Endodermal cell (in vitro differentiated cells): Measurements from ENCODE around the gene CCL2. TPM values are rescaled to one million over a fixed set of nuclear protein-coding genes. Genes with fewer than 3 reads are reported as not detected.
A peak's percentile ranks its signal among the peaks of the same experiment; 100 is the strongest.

ENCODE experiments used
- DNase-seq: peaks from one replicate; pipeline ENCODE4 v3.0.0-alpha.2; 2017
- H3K27ac ChIP-seq: 2 replicates; pipeline ENCODE4 v1.5.1; 2013; ENCODE audit warnings: mild to moderate bottlenecking, low read depth, low read length, moderate library complexity
- H3K27me3 ChIP-seq: 2 replicates; pipeline ENCODE4 v1.6.1; 2013; ENCODE audit warnings: mild to moderate bottlenecking, low read length, moderate library complexity; ENCODE audit not compliant: insufficient read depth, control insufficient read depth, poor library complexity, severe bottlenecking
- H3K36me3 ChIP-seq: 2 replicates; pipeline ENCODE4 v1.7.0; 2013; ENCODE audit warnings: mild to moderate bottlenecking, low read length, moderate library complexity; ENCODE audit not compliant: control insufficient read depth, insufficient read depth
- H3K4me1 ChIP-seq: one replicate; pipeline ENCODE4 v1.7.0; 2013; ENCODE audit warnings: low read length; ENCODE audit not compliant: control insufficient read depth, insufficient read depth
- H3K4me3 ChIP-seq: 2 replicates; pipeline ENCODE4 v1.5.1; 2013; ENCODE audit warnings: mild to moderate bottlenecking, low read length, moderate library complexity
- H3K9ac ChIP-seq: 2 replicates; pipeline ENCODE4 v1.6.1; 2013; ENCODE audit warnings: mild to moderate bottlenecking, low read length, moderate library complexity; ENCODE audit not compliant: poor library complexity, severe bottlenecking; ENCODE audit errors: extremely low read depth
- H3K9me3 ChIP-seq: 2 replicates; pipeline ENCODE4 v1.6.1; 2013; ENCODE audit warnings: mild to moderate bottlenecking, low read length, moderate library complexity; ENCODE audit not compliant: control insufficient read depth
- H3K27ac Mint-ChIP-seq: 2 replicates; pipeline ENCODE4 v1.8.0; 2020; ENCODE audit warnings: mixed read lengths
- H3K27me3 Mint-ChIP-seq: 2 replicates; pipeline ENCODE4 v1.8.0; 2021; ENCODE audit warnings: mild to moderate bottlenecking, mixed read lengths; ENCODE audit not compliant: insufficient read depth
- H3K36me3 Mint-ChIP-seq: 2 replicates; pipeline ENCODE4 v1.8.0; 2020; ENCODE audit warnings: low read depth, mixed read lengths
- H3K4me1 Mint-ChIP-seq: 2 replicates; pipeline ENCODE4 v1.8.0; 2020; ENCODE audit warnings: mixed read lengths
- H3K4me3 Mint-ChIP-seq: 2 replicates; pipeline ENCODE4 v1.8.0; 2020; ENCODE audit warnings: mild to moderate bottlenecking, moderate library complexity, mixed read lengths
- H3K9me3 Mint-ChIP-seq: 2 replicates; pipeline ENCODE4 v1.8.0; 2020; ENCODE audit warnings: mild to moderate bottlenecking, mixed read lengths
- CTCF ChIP-seq: fragments of 200-600 bp; sonication (generic); conservative IDR thresholded peaks from 2 replicates; pipeline ENCODE4 v1.5.0; 2021; ENCODE audit warnings: antibody characterized with exemption, mild to moderate bottlenecking
- WGBS, 2 experiments: methylation state at CpG; one replicate each; pipeline versions ENCODE4 v1.1.5 to v1.1.7; 2013; ENCODE audit warnings: missing lambda C conversion rate in 2 of 2, mixed read lengths in 1 of 2; ENCODE audit not compliant: insufficient coverage in 1 of 2, insufficient read length in 1 of 2; 5-methylcytosine and 5-hydroxymethylcytosine counted together
- total RNA-seq, 2 donors: library from RNA; stranded (reverse); fragmentation: NEBNext Ultra II Directional in 1 of 2; extraction: Animal tissue kit (Norgen Biotek cat#: 25700) in 1 of 2; gene quantifications; 2 replicates in 1 of 2; 3 replicates in 1 of 2; pipeline ENCODE4 v1.2.1, GENCODE V29; 2021

Gene CCL2
- total RNA-seq, 2 donors from 2014 or later = 23.8 to 61.4 TPM

- Mint-ChIP-seq H3K4me3 (no peak overlapping the region), H3K27me3 (no peaks in the 10 kb centered on the region), H3K9me3 (peaks cover 9% of the 10 kb centered on the region), H3K27ac (no peak overlapping the region), H3K4me1 (peaks cover 12% of the 10 kb centered on the region), H3K36me3 (peaks cover 3% of the 10 kb centered on the region)
- no peak for DNase-seq
- Histone ChIP-seq H3K27ac (no peak overlapping the region), H3K27me3 (no peaks in the 10 kb centered on the region), H3K36me3 (no peaks in the 10 kb centered on the region), H3K9me3 (peaks cover 19% of the 10 kb centered on the region), H3K4me1 (no peaks in the 10 kb centered on the region), H3K9ac (no peak overlapping the region), H3K4me3 (no peak overlapping the region)
- no peak for TF ChIP-seq CTCF
Observed at GRCh38 chr17:34305606-34306005, 50.5 kb downstream of the CCL2 start.

- Histone ChIP-seq H3K4me1 (no peaks in the 10 kb centered on the region), H3K27ac (no peak overlapping the region), H3K9me3 (peaks cover 13% of the 10 kb centered on the region), H3K27me3 (no peaks in the 10 kb centered on the region), H3K4me3 (no peak overlapping the region), H3K9ac (no peak overlapping the region), H3K36me3 (no peaks in the 10 kb centered on the region)
- WGBS, 2 experiments = 49 to 76% methylated on average over 2 to 3 of the region's 3 CpGs
- peak; percentile 86 for DNase-seq
- H3K4me3 Mint-ChIP-seq = no peak overlapping the region
- H3K27me3 Mint-ChIP-seq = peaks cover 2% of the 10 kb centered on the region
- H3K36me3 Mint-ChIP-seq = peaks cover 3% of the 10 kb centered on the region
- TF ChIP-seq CTCF = peak; percentile 80
- peaks cover 9% of the 10 kb centered on the region for H3K9me3 Mint-ChIP-seq
- H3K27ac Mint-ChIP-seq = no peak overlapping the region
- H3K4me1 Mint-ChIP-seq = peaks cover 12% of the 10 kb centered on the region
Observed at GRCh38 chr17:34306466-34306865, 51.4 kb downstream of the CCL2 start.

Other genes starting within 250 kb of the CCL2 start
- not detected for gene CCL7, start 14.9 kb downstream of the CCL2 start, total RNA-seq
- gene CCL11, start 30.5 kb downstream of the CCL2 start, total RNA-seq = not detected
- gene CCL8, start 64.2 kb downstream of the CCL2 start, total RNA-seq = not detected
- not detected for gene CCL13, start 101.2 kb downstream of the CCL2 start, total RNA-seq
- not detected for gene CCL1, start 107.9 kb downstream of the CCL2 start, total RNA-seq